B cell (primary cell): ENCODE data around the gene JMJD6.

ENCODE experiments used
- CTCF ChIP-seq: fragments of 200-600 bp; IDR thresholded peaks from one replicate; pipeline ENCODE4 v1.8.0; 2022; ENCODE audit warnings: antibody characterized with exemption, mild to moderate bottlenecking
- EZH2 ChIP-seq: IDR thresholded peaks from 2 replicates; pipeline ENCODE4 v1.6.1; 2012; ENCODE audit warnings: borderline replicate concordance, low read depth, mild to moderate bottlenecking, moderate library complexity, low read length; ENCODE audit not compliant: insufficient read depth, poor library complexity, severe bottlenecking

GRCh38 chr17:76721463-76721862 is 4.9 kb downstream of the JMJD6 start:
- TF ChIP-seq CTCF (no peak), EZH2 (no peak)
